Loucy (cell line): ENCODE results near the gene CLPSL1.

ENCODE experiments used
- H2AFZ ChIP-seq: fragments of 200-600 bp; sonication (generic); 2 replicates; pipeline ENCODE4 v1.6.0; 2016; ENCODE audit warnings: antibody characterized with exemption, mild to moderate bottlenecking, low read length, moderate library complexity
- H3F3A ChIP-seq: fragments of 200-600 bp; 2 replicates; pipeline ENCODE4 v1.6.0; 2016; ENCODE audit warnings: antibody characterized with exemption, low read depth, mild to moderate bottlenecking
- H3K27me3 ChIP-seq: fragments of 200-600 bp; sonication (generic); 2 replicates; pipeline ENCODE4 v1.6.1; 2014; ENCODE audit warnings: low read length, mild to moderate bottlenecking; ENCODE audit not compliant: insufficient read depth, poor library complexity, severe bottlenecking
- H3K36me3 ChIP-seq: fragments of 200-600 bp; sonication (generic); 2 replicates; pipeline ENCODE4 v1.6.1; 2016; ENCODE audit warnings: low read length; ENCODE audit not compliant: insufficient read depth
- H3K4me1 ChIP-seq: fragments of 200-600 bp; sonication (generic); 2 replicates; pipeline ENCODE4 v1.5.1; 2014; ENCODE audit warnings: low read length, mild to moderate bottlenecking; ENCODE audit not compliant: insufficient read depth, poor library complexity, severe bottlenecking
- H3K4me2 ChIP-seq: fragments of 200-600 bp; sonication (generic); 2 replicates; pipeline ENCODE4 v1.6.0; 2014; ENCODE audit warnings: antibody characterized with exemption, low read length, low read depth, mild to moderate bottlenecking; ENCODE audit not compliant: poor library complexity, severe bottlenecking
- H3K4me3 ChIP-seq: fragments of 200-600 bp; sonication (generic); 2 replicates; pipeline ENCODE4 v1.5.1; 2014; ENCODE audit warnings: low read length, mild to moderate bottlenecking, mixed read lengths; ENCODE audit not compliant: poor library complexity, severe bottlenecking
- H3K79me2 ChIP-seq: fragments of 200-600 bp; sonication (generic); 2 replicates; pipeline ENCODE4 v1.6.1; 2014; ENCODE audit warnings: low read length; ENCODE audit not compliant: insufficient read depth
- H3K9ac ChIP-seq: fragments of 200-600 bp; sonication (generic); 2 replicates; pipeline ENCODE4 v1.6.0; 2014; ENCODE audit warnings: mild to moderate bottlenecking, low read depth, low read length, moderate library complexity; ENCODE audit not compliant: poor library complexity, severe bottlenecking
- H3K9me2 ChIP-seq: fragments of 200-600 bp; sonication (generic); replicated peaks from 2 replicates; pipeline ENCODE4 v1.6.1; 2016; ENCODE audit warnings: low read depth, low read length, mixed read lengths
- H3K9me3 ChIP-seq: fragments of 200-600 bp; sonication (generic); 2 replicates; pipeline ENCODE4 v1.6.1; 2014; ENCODE audit warnings: mild to moderate bottlenecking, antibody characterized with exemption, low read length, low read depth; ENCODE audit not compliant: insufficient read depth
- H4K20me1 ChIP-seq: fragments of 200-600 bp; sonication (generic); 2 replicates; pipeline ENCODE4 v1.6.0; 2014; ENCODE audit warnings: antibody characterized with exemption, low read length, mild to moderate bottlenecking; ENCODE audit not compliant: insufficient read depth, poor library complexity, severe bottlenecking
- CTCF ChIP-seq: fragments of 200-600 bp; sonication (generic); conservative IDR thresholded peaks from 2 replicates; pipeline ENCODE4 v1.5.1; 2014; ENCODE audit warnings: mild to moderate bottlenecking, antibody characterized with exemption, low read length
- EZH2phosphoT487 ChIP-seq: fragments of 200-600 bp; IDR thresholded peaks from 2 replicates; pipeline ENCODE4 v1.6.1; 2018; ENCODE audit warnings: antibody characterized with exemption, mild to moderate bottlenecking, moderate library complexity, borderline replicate concordance

The CLPSL1 gene

GRCh38 chr6:35757456-35758123 lies 23.2 kb upstream of the CLPSL1 start:
- no peaks in the 10 kb centered on the region for H3K4me1 ChIP-seq
- H2AFZ ChIP-seq, result peak overlapping the region; percentile 29; the same call in 1 of the 2 replicates
- H3F3A ChIP-seq, result no peaks in the 10 kb centered on the region
- no peaks in the 10 kb centered on the region for H3K27me3 ChIP-seq
- no peaks in the 10 kb centered on the region for H3K9me2 ChIP-seq
- H3K4me3 ChIP-seq, result no peak overlapping the region
- TF ChIP-seq EZH2phosphoT487, result no peak
- peak; percentile 68 for TF ChIP-seq CTCF
- H3K4me2 ChIP-seq, result no peak overlapping the region
- H3K9ac ChIP-seq, result no peak overlapping the region
- no peaks in the 10 kb centered on the region for H3K9me3 ChIP-seq
- no peaks in the 10 kb centered on the region for H3K36me3 ChIP-seq
- no peaks in the 10 kb centered on the region for H4K20me1 ChIP-seq
- no peaks in the 10 kb centered on the region for H3K79me2 ChIP-seq

- Histone ChIP-seq H3K9me2 (no peaks in the 10 kb centered on the region), H3K27me3 (no peaks in the 10 kb centered on the region), H3K9ac (no peak overlapping the region), H2AFZ (no peak overlapping the region), H3K9me3 (no peaks in the 10 kb centered on the region), H3K4me3 (no peak overlapping the region), H3K79me2 (no peaks in the 10 kb centered on the region), H3K4me2 (no peak overlapping the region), H3K4me1 (no peaks in the 10 kb centered on the region), H3K36me3 (no peaks in the 10 kb centered on the region), H4K20me1 (no peaks in the 10 kb centered on the region), H3F3A (no peaks in the 10 kb centered on the region)
- no peak for TF ChIP-seq CTCF
- no peak for TF ChIP-seq EZH2phosphoT487
These were observed 21.4 kb upstream of the CLPSL1 start for GRCh38 chr6:35759426-35759825.

- no peaks in the 10 kb centered on the region for H3K36me3 ChIP-seq
- H3K4me3 ChIP-seq, result no peak overlapping the region
- no peaks in the 10 kb centered on the region for H3K27me3 ChIP-seq
- no peaks in the 10 kb centered on the region for H3K9me2 ChIP-seq
- H3K4me1 ChIP-seq, result peaks cover 3% of the 10 kb centered on the region
- no peaks in the 10 kb centered on the region for H3K9me3 ChIP-seq
- no peak overlapping the region for H3K4me2 ChIP-seq
- H3K79me2 ChIP-seq, result no peaks in the 10 kb centered on the region
- no peaks in the 10 kb centered on the region for H4K20me1 ChIP-seq
- TF ChIP-seq CTCF (no peak), EZH2phosphoT487 (no peak)
- H3K9ac ChIP-seq, result no peak overlapping the region
- H3F3A ChIP-seq, result no peaks in the 10 kb centered on the region
- H2AFZ ChIP-seq, result no peak overlapping the region
These were observed 15.1 kb upstream of the CLPSL1 start for GRCh38 chr6:35765739-35766138.
